HCT116 (cell line): Measurements from ENCODE around the gene CDKN1C. TPM values are rescaled to one million over a fixed set of nuclear protein-coding genes. Genes with fewer than 3 reads are reported as not detected.

Experiments
- ATAC-seq: fragments of 200-7000 bp; cut with Tn5 transposase; 2 replicates; pipeline ENCODE4 v1.9.1; 2020; ENCODE audit warnings: mild to moderate bottlenecking, moderate library complexity
- BruUV-seq: library from RNA; stranded (reverse); fragments of 400-500 nt; replicated peaks from 2 replicates; lab custom pipeline; 2021; lab: Mats Ljungman, UMichigan
- CTCF ChIA-PET: fragments of 300-600 bp; sonication (Branson Sonifier 250); formaldehyde crosslinking; loops from one replicate; lab custom pipeline; 2021; ENCODE audit warnings: antibody characterized with exemption; lab: Charles Lee
- POLR2A ChIA-PET: fragments of 300-600, 350-600 bp; sonication (Branson Sonifier 250); formaldehyde crosslinking; loops from one replicate; lab custom pipeline; 2021; ENCODE audit warnings: antibody characterized with exemption; lab: Charles Lee
- RAD21 ChIA-PET, 2 experiments: fragments of 300-600 bp; sonication (Branson Sonifier 250); formaldehyde crosslinking; loops; one replicate each; lab custom pipeline; 2023; ENCODE audit warnings: low total read pairs in 2 of 2; ENCODE audit not compliant: uncharacterized antibody in 2 of 2, unreplicated experiment in 2 of 2, low non-redundant PET in 1 of 2; lab: Charles Lee
- DNase-seq: peaks from one replicate; pipeline ENCODE4 v3.0.0-alpha.2; 2010; ENCODE audit warnings: low read depth, low spot score
- H2AFZ ChIP-seq: fragments of 200-600 bp; shearing (Covaris generic), sonication (generic); 2 replicates; pipeline ENCODE4 v1.6.1; 2017; ENCODE audit warnings: low read depth, mixed run types, mixed read lengths, antibody characterized with exemption, low read length; ENCODE audit not compliant: poor library complexity, severe bottlenecking
- H3K27ac ChIP-seq: 2 replicates; pipeline ENCODE4 v1.5.1; 2012; ENCODE audit warnings: low read depth, low read length
- H3K27me3 ChIP-seq: fragments of 200-600 bp; sonication (generic); 2 replicates; pipeline ENCODE4 v1.6.1; 2016; ENCODE audit warnings: mixed run types, low read length, mixed read lengths; ENCODE audit not compliant: insufficient read depth
- H3K36me3 ChIP-seq, 2 experiments: fragments of 200-500 bp in 1 of 2; fragments of 200-600 bp in 1 of 2; sonication (Bioruptor generic) in 1 of 2; sonication (generic) in 1 of 2; 2 replicates each; pipeline versions ENCODE4 v1.5.1 to v1.6.1; 2014 to 2016; ENCODE audit warnings: low read length in 2 of 2, inconsistent platforms in 1 of 2, mixed read lengths in 1 of 2, mixed run types in 1 of 2; ENCODE audit not compliant: insufficient read depth in 2 of 2, control insufficient read depth in 1 of 2
- H3K4me1 ChIP-seq, 2 experiments: fragments of 200-600 bp in 1 of 2; sonication (generic) in 1 of 2; 2 replicates each; pipeline versions ENCODE4 v1.5.1 to v1.6.1; 2012 to 2017; ENCODE audit warnings: low read length in 2 of 2, inconsistent platforms in 1 of 2, mild to moderate bottlenecking in 1 of 2, mixed read lengths in 1 of 2, mixed run types in 1 of 2, moderate library complexity in 1 of 2; ENCODE audit not compliant: insufficient read depth in 2 of 2, control insufficient read depth in 1 of 2
- H3K4me2 ChIP-seq: fragments of 200-600 bp; sonication (generic); 2 replicates; pipeline ENCODE4 v1.6.1; 2017; ENCODE audit warnings: mixed run types, low read length, mixed read lengths
- H3K4me3 ChIP-seq, 2 experiments: fragments of 200-600 bp in 1 of 2; sonication (generic) in 1 of 2; replicated peaks in 1 of 2; 2 replicates each; pipeline ENCODE4 v1.5.1; 2011 to 2016; ENCODE audit warnings: low read length in 2 of 2, control low read depth in 1 of 2, low read depth in 1 of 2, mild to moderate bottlenecking in 1 of 2, mixed read lengths in 1 of 2, mixed run types in 1 of 2
- H3K79me2 ChIP-seq: fragments of 200-600 bp; sonication (generic); 2 replicates; pipeline ENCODE4 v1.6.1; 2017; ENCODE audit warnings: mild to moderate bottlenecking, mixed run types, low read length, moderate library complexity, mixed read lengths; ENCODE audit not compliant: insufficient read depth
- H3K9ac ChIP-seq: fragments of 200-600 bp; sonication (generic); 2 replicates; pipeline ENCODE4 v1.6.1; 2016; ENCODE audit warnings: low read length, mixed read lengths
- H3K9me2 ChIP-seq: fragments of 200-600 bp; sonication (generic), shearing (Covaris generic); 2 replicates; pipeline ENCODE4 v1.6.1; 2017; ENCODE audit warnings: mixed run types, mild to moderate bottlenecking, moderate library complexity; ENCODE audit not compliant: insufficient read depth
- H3K9me3 ChIP-seq, 2 experiments: fragments of 200-500 bp in 1 of 2; fragments of 200-600 bp in 1 of 2; sonication (Bioruptor generic) in 1 of 2; sonication (generic) in 1 of 2; 2 replicates each; pipeline ENCODE4 v1.6.1; 2014 to 2017; ENCODE audit warnings: low read length in 2 of 2, mixed read lengths in 2 of 2, inconsistent platforms in 1 of 2, low read depth in 1 of 2, mild to moderate bottlenecking in 1 of 2, mixed run types in 1 of 2, moderate library complexity in 1 of 2; ENCODE audit not compliant: control insufficient read depth in 1 of 2, insufficient read depth in 1 of 2
- H4K20me1 ChIP-seq: fragments of 200-600 bp; sonication (generic), shearing (Covaris generic); 2 replicates; pipeline ENCODE4 v1.6.1; 2017; ENCODE audit warnings: mixed run types, mild to moderate bottlenecking, moderate library complexity; ENCODE audit not compliant: insufficient read depth
- FOSL1 ChIP-seq: IDR thresholded peaks from 2 replicates; pipeline ENCODE4 v1.6.1; 2012; ENCODE audit warnings: low read depth
- ZNF274 ChIP-seq: fragments of 200-500 bp; sonication (Bioruptor generic); IDR thresholded peaks from 2 replicates; pipeline ENCODE4 v1.6.1; 2014; ENCODE audit warnings: mild to moderate bottlenecking, low read depth, low read length, inconsistent platforms
- intact Hi-C: fragments of 100-400 bp; cut with micrococcal nuclease; formaldehyde crosslinking; loops from 2 replicates; pipeline ENCODE4 v1.10.0; 2022
- total RNA-seq: library from RNA; stranded (reverse); gene quantifications from one replicate; pipeline ENCODE4 v1.2.1, GENCODE V29; 2021; ENCODE audit not compliant: unreplicated experiment
- TF ChIP-seq, protein P1 (sequence below): IDR thresholded peaks from 2 replicates; pipeline ENCODE4 v1.6.1; 2012; ENCODE audit warnings: low read depth

CDKN1C gene
- total RNA-seq, 1 experiment from 2014 or later, result 24.0 TPM

DNA sequence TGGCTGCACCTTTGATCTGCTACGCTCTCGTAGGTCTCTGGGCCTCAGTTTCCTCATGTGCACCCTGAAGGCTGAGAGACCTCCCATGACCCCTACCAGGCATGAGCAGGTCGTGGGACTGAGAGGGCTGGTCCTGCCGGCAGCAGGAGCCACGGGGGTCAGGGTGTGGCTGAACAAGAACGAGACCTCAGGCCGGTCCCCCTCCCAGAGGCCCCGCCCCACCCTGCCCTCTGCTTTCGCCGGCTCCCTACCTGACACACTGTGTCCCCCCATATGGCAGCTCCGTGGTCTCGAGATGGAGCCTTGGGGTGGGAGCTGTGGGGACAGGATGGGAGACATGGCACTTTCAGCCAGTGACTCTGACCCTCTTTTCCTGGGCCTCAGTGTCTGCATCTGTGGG, 40.6 kb downstream of the CDKN1C start:
- ATAC-seq, result no peak
- intact Hi-C loops, result no loop called here
- BruUV-seq, result no TSS peak

More for the DNA sequence above, 40.6 kb downstream of the CDKN1C start:
- H3K36me3 ChIP-seq, result no peaks in the 10 kb centered on the region
- no peak overlapping the region for H3K4me2 ChIP-seq
- H3K4me3 ChIP-seq, result no peak overlapping the region
- POLR2A ChIA-PET, result no interaction called here
- no peaks in the 10 kb centered on the region for H3K9me3 ChIP-seq
- no peaks in the 10 kb centered on the region for H3K9me2 ChIP-seq
- TF ChIP-seq, protein P1, sequence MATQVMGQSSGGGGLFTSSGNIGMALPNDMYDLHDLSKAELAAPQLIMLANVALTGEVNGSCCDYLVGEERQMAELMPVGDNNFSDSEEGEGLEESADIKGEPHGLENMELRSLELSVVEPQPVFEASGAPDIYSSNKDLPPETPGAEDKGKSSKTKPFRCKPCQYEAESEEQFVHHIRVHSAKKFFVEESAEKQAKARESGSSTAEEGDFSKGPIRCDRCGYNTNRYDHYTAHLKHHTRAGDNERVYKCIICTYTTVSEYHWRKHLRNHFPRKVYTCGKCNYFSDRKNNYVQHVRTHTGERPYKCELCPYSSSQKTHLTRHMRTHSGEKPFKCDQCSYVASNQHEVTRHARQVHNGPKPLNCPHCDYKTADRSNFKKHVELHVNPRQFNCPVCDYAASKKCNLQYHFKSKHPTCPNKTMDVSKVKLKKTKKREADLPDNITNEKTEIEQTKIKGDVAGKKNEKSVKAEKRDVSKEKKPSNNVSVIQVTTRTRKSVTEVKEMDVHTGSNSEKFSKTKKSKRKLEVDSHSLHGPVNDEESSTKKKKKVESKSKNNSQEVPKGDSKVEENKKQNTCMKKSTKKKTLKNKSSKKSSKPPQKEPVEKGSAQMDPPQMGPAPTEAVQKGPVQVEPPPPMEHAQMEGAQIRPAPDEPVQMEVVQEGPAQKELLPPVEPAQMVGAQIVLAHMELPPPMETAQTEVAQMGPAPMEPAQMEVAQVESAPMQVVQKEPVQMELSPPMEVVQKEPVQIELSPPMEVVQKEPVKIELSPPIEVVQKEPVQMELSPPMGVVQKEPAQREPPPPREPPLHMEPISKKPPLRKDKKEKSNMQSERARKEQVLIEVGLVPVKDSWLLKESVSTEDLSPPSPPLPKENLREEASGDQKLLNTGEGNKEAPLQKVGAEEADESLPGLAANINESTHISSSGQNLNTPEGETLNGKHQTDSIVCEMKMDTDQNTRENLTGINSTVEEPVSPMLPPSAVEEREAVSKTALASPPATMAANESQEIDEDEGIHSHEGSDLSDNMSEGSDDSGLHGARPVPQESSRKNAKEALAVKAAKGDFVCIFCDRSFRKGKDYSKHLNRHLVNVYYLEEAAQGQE, result no peak
- TF ChIP-seq FOSL1 (no peak), ZNF274 (no peak)
- H3K27ac ChIP-seq, result no peak overlapping the region
- CTCF ChIA-PET, result no interaction called here
- no peaks in the 10 kb centered on the region for H3K79me2 ChIP-seq
- H4K20me1 ChIP-seq, result no peaks in the 10 kb centered on the region
- H3K4me1 ChIP-seq, result peaks cover 0 to 19% of the 10 kb centered on the region in 2 experiments; a peak in 3 of 4 replicates
- RAD21 ChIA-PET, result no interaction called here
- no peaks in the 10 kb centered on the region for H3K27me3 ChIP-seq
- no peak overlapping the region for H3K9ac ChIP-seq
- H2AFZ ChIP-seq, result no peak overlapping the region
- no peak for DNase-seq
